ENCODE data around the gene ABCA8.

ABCA8 gene

DNA sequence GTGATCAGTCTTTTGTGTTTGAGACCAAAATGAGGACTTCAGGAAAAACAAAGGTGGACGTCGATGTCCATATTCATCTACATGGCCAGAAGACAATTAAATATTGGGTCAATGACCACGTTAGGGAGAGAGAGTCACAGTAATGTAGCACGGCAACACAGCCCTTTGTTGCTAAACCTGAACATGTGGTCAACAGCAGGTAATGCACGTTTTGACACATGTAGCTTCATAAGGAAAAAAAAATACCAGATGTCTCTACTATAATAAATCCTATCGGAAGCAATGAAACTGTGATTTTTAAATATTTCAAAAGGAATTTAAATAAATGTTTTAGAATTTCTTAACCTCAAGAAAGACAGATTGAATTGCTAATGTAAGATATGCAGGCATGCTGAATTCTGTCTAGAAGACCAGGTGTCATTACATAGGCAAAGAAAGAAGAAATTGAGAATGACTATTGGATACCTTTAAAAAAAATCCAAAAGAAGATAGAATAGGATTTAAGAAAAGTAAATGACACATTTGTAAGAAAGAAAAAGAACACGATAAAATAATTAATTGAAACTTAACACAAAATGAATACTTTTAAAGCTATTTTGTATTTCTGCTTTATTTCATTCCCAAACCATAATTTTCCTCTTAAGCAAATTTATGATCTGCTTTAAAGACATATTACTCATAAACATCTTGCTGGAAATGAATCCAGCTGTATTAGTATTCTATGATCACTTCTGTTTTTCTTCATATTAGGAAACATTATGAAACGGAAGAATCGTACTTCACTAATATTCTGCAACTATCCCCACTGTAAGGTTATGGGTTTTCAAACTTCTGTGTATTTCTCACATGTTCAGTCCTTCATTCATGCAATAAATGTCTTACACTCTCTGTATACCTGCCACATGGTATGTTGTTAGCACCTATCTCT, 30.1 kb downstream of the ABCA8 start:
- TF ChIP-seq EZH2phosphoT487 (IDR thresholded peaks at IDR 0.05; ENCODE audit: borderline replicate concordance, low read length): no peak
- TF ChIP-seq, protein P1, sequence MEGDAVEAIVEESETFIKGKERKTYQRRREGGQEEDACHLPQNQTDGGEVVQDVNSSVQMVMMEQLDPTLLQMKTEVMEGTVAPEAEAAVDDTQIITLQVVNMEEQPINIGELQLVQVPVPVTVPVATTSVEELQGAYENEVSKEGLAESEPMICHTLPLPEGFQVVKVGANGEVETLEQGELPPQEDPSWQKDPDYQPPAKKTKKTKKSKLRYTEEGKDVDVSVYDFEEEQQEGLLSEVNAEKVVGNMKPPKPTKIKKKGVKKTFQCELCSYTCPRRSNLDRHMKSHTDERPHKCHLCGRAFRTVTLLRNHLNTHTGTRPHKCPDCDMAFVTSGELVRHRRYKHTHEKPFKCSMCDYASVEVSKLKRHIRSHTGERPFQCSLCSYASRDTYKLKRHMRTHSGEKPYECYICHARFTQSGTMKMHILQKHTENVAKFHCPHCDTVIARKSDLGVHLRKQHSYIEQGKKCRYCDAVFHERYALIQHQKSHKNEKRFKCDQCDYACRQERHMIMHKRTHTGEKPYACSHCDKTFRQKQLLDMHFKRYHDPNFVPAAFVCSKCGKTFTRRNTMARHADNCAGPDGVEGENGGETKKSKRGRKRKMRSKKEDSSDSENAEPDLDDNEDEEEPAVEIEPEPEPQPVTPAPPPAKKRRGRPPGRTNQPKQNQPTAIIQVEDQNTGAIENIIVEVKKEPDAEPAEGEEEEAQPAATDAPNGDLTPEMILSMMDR (IDR thresholded peaks at IDR 0.05; ENCODE audit: low read depth, low read length, poor library complexity, severe bottlenecking): no peak
- Histone ChIP-seq H3K4me2 (ENCODE audit: low read length) (no peak overlapping the region), H3F3A (ENCODE audit: control insufficient read depth, insufficient read depth) (no peaks in the 10 kb centered on the region), H3K79me2 (ENCODE audit: control insufficient read depth, low read length) (no peaks in the 10 kb centered on the region), H3K4me1 (ENCODE audit: control insufficient read depth, low read length) (no peaks in the 10 kb centered on the region), H3K36me3 (ENCODE audit: control insufficient read depth, low read length) (no peaks in the 10 kb centered on the region), H3K27me3 (ENCODE audit: control insufficient read depth, low read length) (no peaks in the 10 kb centered on the region), H3K27ac (ENCODE audit: low read depth, low read length) (no peak overlapping the region), H3K9me2 (replicated peaks; ENCODE audit: control insufficient read depth, low read length) (no peaks in the 10 kb centered on the region), H3K4me3 (ENCODE audit: low read length) (no peak overlapping the region), H3K9me3 (ENCODE audit: control insufficient read depth, insufficient read depth, low read length) (no peaks in the 10 kb centered on the region), H4K20me1 (ENCODE audit: control insufficient read depth, insufficient read depth, low read depth, low read length) (no peaks in the 10 kb centered on the region)

DNA sequence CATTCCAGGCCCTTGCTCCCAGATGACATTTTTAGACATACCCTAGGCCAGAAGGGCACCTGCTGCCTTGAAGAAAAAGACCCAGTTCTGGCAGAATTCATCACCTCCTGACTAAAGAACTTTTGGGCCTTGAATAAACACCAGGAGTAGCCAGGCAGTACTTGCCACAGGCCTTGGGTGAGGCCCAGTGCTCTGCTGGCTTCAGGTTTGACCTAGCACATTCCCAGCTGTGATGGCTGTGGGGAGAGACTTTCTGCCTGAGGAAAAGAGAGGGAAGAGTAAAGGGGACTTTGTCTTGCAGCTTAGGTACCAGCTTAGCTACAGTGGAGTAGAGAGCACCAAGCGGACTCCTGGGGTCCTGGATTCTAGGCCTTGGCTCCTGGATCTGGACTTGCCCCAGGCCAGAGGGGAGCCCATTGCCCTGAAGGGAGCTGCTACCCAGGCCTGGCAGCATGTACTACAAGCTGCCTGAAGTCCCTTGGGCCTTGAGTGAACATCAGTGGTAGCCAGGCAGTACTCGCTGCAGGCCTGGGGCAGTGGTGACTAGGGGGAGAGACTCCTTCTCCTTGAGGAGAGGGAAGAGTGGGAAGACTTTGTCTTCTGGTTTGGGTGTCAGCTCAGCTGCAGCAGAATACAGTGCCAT, 44.3 kb downstream of the ABCA8 start:
- no peaks in the 10 kb centered on the region for H3K9me2 ChIP-seq (replicated peaks; ENCODE audit: control insufficient read depth, low read length)
- no peaks in the 10 kb centered on the region for H3K4me1 ChIP-seq (ENCODE audit: control insufficient read depth, low read length)
- H3F3A ChIP-seq (ENCODE audit: control insufficient read depth, insufficient read depth): no peaks in the 10 kb centered on the region
- 0 out of 2 replicates have a peak, but pooled peaks cover 2% of the 10 kb centered on the region for H3K27me3 ChIP-seq (ENCODE audit: control insufficient read depth, low read length)
- TF ChIP-seq, protein P1 (IDR thresholded peaks at IDR 0.05; ENCODE audit: low read depth, low read length, poor library complexity, severe bottlenecking): no peak
- no peak for TF ChIP-seq EZH2phosphoT487 (IDR thresholded peaks at IDR 0.05; ENCODE audit: borderline replicate concordance, low read length)
- no peaks in the 10 kb centered on the region for H3K79me2 ChIP-seq (ENCODE audit: control insufficient read depth, low read length)
- H3K36me3 ChIP-seq (ENCODE audit: control insufficient read depth, low read length): no peaks in the 10 kb centered on the region
- H3K4me2 ChIP-seq (ENCODE audit: low read length): no peak overlapping the region
- H4K20me1 ChIP-seq (ENCODE audit: control insufficient read depth, insufficient read depth, low read depth, low read length): no peaks in the 10 kb centered on the region
- H3K27ac ChIP-seq (ENCODE audit: low read depth, low read length): no peak overlapping the region
- no peaks in the 10 kb centered on the region for H3K9me3 ChIP-seq (ENCODE audit: control insufficient read depth, insufficient read depth, low read length)
- H3K4me3 ChIP-seq (ENCODE audit: low read length): no peak overlapping the region

- H3K36me3 ChIP-seq (ENCODE audit: control insufficient read depth, low read length): no peaks in the 10 kb centered on the region
- H3K4me2 ChIP-seq (ENCODE audit: low read length): no peak overlapping the region
- no peak overlapping the region for H3K4me3 ChIP-seq (ENCODE audit: low read length)
- no peaks in the 10 kb centered on the region for H3F3A ChIP-seq (ENCODE audit: control insufficient read depth, insufficient read depth)
- no peaks in the 10 kb centered on the region for H3K4me1 ChIP-seq (ENCODE audit: control insufficient read depth, low read length)
- H3K27ac ChIP-seq (ENCODE audit: low read depth, low read length): no peak overlapping the region
- H3K79me2 ChIP-seq (ENCODE audit: control insufficient read depth, low read length): no peaks in the 10 kb centered on the region
- H3K9me2 ChIP-seq (replicated peaks; ENCODE audit: control insufficient read depth, low read length): no peaks in the 10 kb centered on the region
- 0 out of 2 replicates have a peak, but pooled peaks cover 2% of the 10 kb centered on the region for H3K27me3 ChIP-seq (ENCODE audit: control insufficient read depth, low read length)
- H4K20me1 ChIP-seq (ENCODE audit: control insufficient read depth, insufficient read depth, low read depth, low read length): no peaks in the 10 kb centered on the region
- no peaks in the 10 kb centered on the region for H3K9me3 ChIP-seq (ENCODE audit: control insufficient read depth, insufficient read depth, low read length)
- TF ChIP-seq, protein P1 (IDR thresholded peaks at IDR 0.05; ENCODE audit: low read depth, low read length, poor library complexity, severe bottlenecking): no peak
- TF ChIP-seq EZH2phosphoT487 (IDR thresholded peaks at IDR 0.05; ENCODE audit: borderline replicate concordance, low read length): no peak
These were observed 44.9 kb downstream of the ABCA8 start for GRCh38 chr17:68910251-68910705.
